ENCODE results near the gene ZNF343.

GRCh38 chr20:2518558-2518957 is 9.8 kb upstream of the ZNF343 start:
- TF ChIP-seq EZH2 (IDR thresholded peaks at IDR 0.05; ENCODE audit: borderline replicate concordance, low read length): no peak
- TF ChIP-seq, protein P1, sequence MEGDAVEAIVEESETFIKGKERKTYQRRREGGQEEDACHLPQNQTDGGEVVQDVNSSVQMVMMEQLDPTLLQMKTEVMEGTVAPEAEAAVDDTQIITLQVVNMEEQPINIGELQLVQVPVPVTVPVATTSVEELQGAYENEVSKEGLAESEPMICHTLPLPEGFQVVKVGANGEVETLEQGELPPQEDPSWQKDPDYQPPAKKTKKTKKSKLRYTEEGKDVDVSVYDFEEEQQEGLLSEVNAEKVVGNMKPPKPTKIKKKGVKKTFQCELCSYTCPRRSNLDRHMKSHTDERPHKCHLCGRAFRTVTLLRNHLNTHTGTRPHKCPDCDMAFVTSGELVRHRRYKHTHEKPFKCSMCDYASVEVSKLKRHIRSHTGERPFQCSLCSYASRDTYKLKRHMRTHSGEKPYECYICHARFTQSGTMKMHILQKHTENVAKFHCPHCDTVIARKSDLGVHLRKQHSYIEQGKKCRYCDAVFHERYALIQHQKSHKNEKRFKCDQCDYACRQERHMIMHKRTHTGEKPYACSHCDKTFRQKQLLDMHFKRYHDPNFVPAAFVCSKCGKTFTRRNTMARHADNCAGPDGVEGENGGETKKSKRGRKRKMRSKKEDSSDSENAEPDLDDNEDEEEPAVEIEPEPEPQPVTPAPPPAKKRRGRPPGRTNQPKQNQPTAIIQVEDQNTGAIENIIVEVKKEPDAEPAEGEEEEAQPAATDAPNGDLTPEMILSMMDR (IDR thresholded peaks at IDR 0.05; ENCODE audit: low read length): no peak

Data from OCI-LY1 (cell line).